GM19324 (cell line): ENCODE data around the gene PDPK1.
"Not testable (repeated sequence)": the region's sequence is repeated elsewhere in the genome, so short reads cannot be mapped to it uniquely, and the experiment has no call there.

Source experiments
- ATAC-seq: cut with Tn5 transposase; IDR thresholded peaks from one replicate; pipeline ENCODE4 v1.9.1; 2021; ENCODE audit warnings: mild to moderate bottlenecking, moderate library complexity; ENCODE audit not compliant: unreplicated experiment, low FRiP score

PDPK1 gene

GRCh38 chr16:2520784-2521531 lies 16.9 kb upstream of the PDPK1 start:
- ATAC-seq, result no peak

- ATAC-seq, result no peak
These were observed 14.0 kb upstream of the PDPK1 start for GRCh38 chr16:2523801-2524231.

- no peak for ATAC-seq
These were observed 13.4 kb upstream of the PDPK1 start for GRCh38 chr16:2524339-2524938.

GRCh38 chr16:2526135-2526534 lies 11.7 kb upstream of the PDPK1 start:
- ATAC-seq, result no peak

GRCh38 chr16:2527071-2527783 lies 10.6 kb upstream of the PDPK1 start:
- ATAC-seq, result no peak

GRCh38 chr16:2527784-2528100 lies 10.1 kb upstream of the PDPK1 start:
- ATAC-seq, result no peak

- ATAC-seq, result no peak
These were observed 9.4 kb upstream of the PDPK1 start for GRCh38 chr16:2528161-2529060.

GRCh38 chr16:2529061-2529931 lies 8.5 kb upstream of the PDPK1 start:
- ATAC-seq, result no peak

GRCh38 chr16:2529961-2530628 lies 7.7 kb upstream of the PDPK1 start:
- no peak for ATAC-seq

GRCh38 chr16:2530629-2531318 lies 7.0 kb upstream of the PDPK1 start:
- no peak for ATAC-seq

- no peak for ATAC-seq
These were observed 6.5 kb upstream of the PDPK1 start, which contains the start of gene CEMP1 for GRCh38 chr16:2531371-2531695. TSS of gene CEMP1 (minus strand) at chr16:2531408. CDS start at chr16:2531073, 335 bp downstream.

- peak; percentile 86 for ATAC-seq
These were observed 5.9 kb upstream of the PDPK1 start for GRCh38 chr16:2531696-2532493.

- no peak for ATAC-seq
These were observed 5.2 kb upstream of the PDPK1 start for GRCh38 chr16:2532494-2533141.

- not testable (repeated sequence) for ATAC-seq
These were observed 4.6 kb upstream of the PDPK1 start for GRCh38 chr16:2533142-2533755.

- no peak for ATAC-seq
These were observed 3.9 kb upstream of the PDPK1 start for GRCh38 chr16:2533912-2534311.

GRCh38 chr16:2534335-2534734 lies 3.5 kb upstream of the PDPK1 start:
- ATAC-seq, result not testable (repeated sequence)

GRCh38 chr16:2535625-2536013 lies 2.2 kb upstream of the PDPK1 start:
- ATAC-seq, result no peak
